HCT116 (cell line): ENCODE measurements around the gene TMEM63A. TPM values are rescaled to one million over a fixed set of nuclear protein-coding genes. Genes with fewer than 3 reads are reported as not detected.

Source experiments
- ATAC-seq: fragments of 200-7000 bp; cut with Tn5 transposase; 2 replicates; pipeline ENCODE4 v1.9.1; 2020; ENCODE audit warnings: mild to moderate bottlenecking, moderate library complexity
- BruUV-seq: library from RNA; stranded (reverse); fragments of 400-500 nt; replicated peaks from 2 replicates; lab custom pipeline; 2021; lab: Mats Ljungman, UMichigan
- CTCF ChIA-PET: fragments of 300-600 bp; sonication (Branson Sonifier 250); formaldehyde crosslinking; loops from one replicate; lab custom pipeline; 2021; ENCODE audit warnings: antibody characterized with exemption; lab: Charles Lee
- POLR2A ChIA-PET: fragments of 300-600, 350-600 bp; sonication (Branson Sonifier 250); formaldehyde crosslinking; loops from one replicate; lab custom pipeline; 2021; ENCODE audit warnings: antibody characterized with exemption; lab: Charles Lee
- RAD21 ChIA-PET, 2 experiments: fragments of 300-600 bp; sonication (Branson Sonifier 250); formaldehyde crosslinking; loops; one replicate each; lab custom pipeline; 2023; ENCODE audit warnings: low total read pairs in 2 of 2; ENCODE audit not compliant: uncharacterized antibody in 2 of 2, unreplicated experiment in 2 of 2, low non-redundant PET in 1 of 2; lab: Charles Lee
- DNase-seq: peaks from one replicate; pipeline ENCODE4 v3.0.0-alpha.2; 2010; ENCODE audit warnings: low read depth, low spot score
- H2AFZ ChIP-seq: fragments of 200-600 bp; shearing (Covaris generic), sonication (generic); 2 replicates; pipeline ENCODE4 v1.6.1; 2017; ENCODE audit warnings: low read depth, mixed run types, mixed read lengths, antibody characterized with exemption, low read length; ENCODE audit not compliant: poor library complexity, severe bottlenecking
- H3K27ac ChIP-seq: 2 replicates; pipeline ENCODE4 v1.5.1; 2012; ENCODE audit warnings: low read depth, low read length
- H3K27me3 ChIP-seq: fragments of 200-600 bp; sonication (generic); 2 replicates; pipeline ENCODE4 v1.6.1; 2016; ENCODE audit warnings: mixed run types, low read length, mixed read lengths; ENCODE audit not compliant: insufficient read depth
- H3K36me3 ChIP-seq, 2 experiments: fragments of 200-500 bp in 1 of 2; fragments of 200-600 bp in 1 of 2; sonication (Bioruptor generic) in 1 of 2; sonication (generic) in 1 of 2; 2 replicates each; pipeline versions ENCODE4 v1.5.1 to v1.6.1; 2014 to 2016; ENCODE audit warnings: low read length in 2 of 2, inconsistent platforms in 1 of 2, mixed read lengths in 1 of 2, mixed run types in 1 of 2; ENCODE audit not compliant: insufficient read depth in 2 of 2, control insufficient read depth in 1 of 2
- H3K4me1 ChIP-seq, 2 experiments: fragments of 200-600 bp in 1 of 2; sonication (generic) in 1 of 2; 2 replicates each; pipeline versions ENCODE4 v1.5.1 to v1.6.1; 2012 to 2017; ENCODE audit warnings: low read length in 2 of 2, inconsistent platforms in 1 of 2, mild to moderate bottlenecking in 1 of 2, mixed read lengths in 1 of 2, mixed run types in 1 of 2, moderate library complexity in 1 of 2; ENCODE audit not compliant: insufficient read depth in 2 of 2, control insufficient read depth in 1 of 2
- H3K4me2 ChIP-seq: fragments of 200-600 bp; sonication (generic); 2 replicates; pipeline ENCODE4 v1.6.1; 2017; ENCODE audit warnings: mixed run types, low read length, mixed read lengths
- H3K4me3 ChIP-seq, 2 experiments: fragments of 200-600 bp in 1 of 2; sonication (generic) in 1 of 2; replicated peaks in 1 of 2; 2 replicates each; pipeline ENCODE4 v1.5.1; 2011 to 2016; ENCODE audit warnings: low read length in 2 of 2, control low read depth in 1 of 2, low read depth in 1 of 2, mild to moderate bottlenecking in 1 of 2, mixed read lengths in 1 of 2, mixed run types in 1 of 2
- H3K79me2 ChIP-seq: fragments of 200-600 bp; sonication (generic); 2 replicates; pipeline ENCODE4 v1.6.1; 2017; ENCODE audit warnings: mild to moderate bottlenecking, mixed run types, low read length, moderate library complexity, mixed read lengths; ENCODE audit not compliant: insufficient read depth
- H3K9ac ChIP-seq: fragments of 200-600 bp; sonication (generic); 2 replicates; pipeline ENCODE4 v1.6.1; 2016; ENCODE audit warnings: low read length, mixed read lengths
- H3K9me2 ChIP-seq: fragments of 200-600 bp; sonication (generic), shearing (Covaris generic); 2 replicates; pipeline ENCODE4 v1.6.1; 2017; ENCODE audit warnings: mixed run types, mild to moderate bottlenecking, moderate library complexity; ENCODE audit not compliant: insufficient read depth
- H3K9me3 ChIP-seq, 2 experiments: fragments of 200-500 bp in 1 of 2; fragments of 200-600 bp in 1 of 2; sonication (Bioruptor generic) in 1 of 2; sonication (generic) in 1 of 2; 2 replicates each; pipeline ENCODE4 v1.6.1; 2014 to 2017; ENCODE audit warnings: low read length in 2 of 2, mixed read lengths in 2 of 2, inconsistent platforms in 1 of 2, low read depth in 1 of 2, mild to moderate bottlenecking in 1 of 2, mixed run types in 1 of 2, moderate library complexity in 1 of 2; ENCODE audit not compliant: control insufficient read depth in 1 of 2, insufficient read depth in 1 of 2
- H4K20me1 ChIP-seq: fragments of 200-600 bp; sonication (generic), shearing (Covaris generic); 2 replicates; pipeline ENCODE4 v1.6.1; 2017; ENCODE audit warnings: mixed run types, mild to moderate bottlenecking, moderate library complexity; ENCODE audit not compliant: insufficient read depth
- CBX3 ChIP-seq: IDR thresholded peaks from 2 replicates; pipeline ENCODE4 v1.6.1; 2012; ENCODE audit warnings: low read depth
- EGR1 ChIP-seq: IDR thresholded peaks from 2 replicates; pipeline ENCODE4 v1.6.1; 2012; ENCODE audit warnings: low read depth
- ELF1 ChIP-seq: IDR thresholded peaks from 2 replicates; pipeline ENCODE4 v1.6.1; 2012; ENCODE audit warnings: low read depth, borderline replicate concordance
- EZH2phosphoT487 ChIP-seq: fragments of 200-600 bp; IDR thresholded peaks from 2 replicates; pipeline ENCODE4 v1.6.1; 2018; ENCODE audit warnings: antibody characterized with exemption, borderline replicate concordance
- JUND ChIP-seq: IDR thresholded peaks from 2 replicates; pipeline ENCODE4 v1.6.1; 2012
- RAD21 ChIP-seq: IDR thresholded peaks from 2 replicates; pipeline ENCODE4 v1.6.1; 2012; ENCODE audit warnings: low read depth, mild to moderate bottlenecking
- SIN3A ChIP-seq: IDR thresholded peaks from 2 replicates; pipeline ENCODE4 v1.6.1; 2012; ENCODE audit warnings: low read depth
- YY1 ChIP-seq: IDR thresholded peaks from 2 replicates; pipeline ENCODE4 v1.6.1; 2011; ENCODE audit warnings: low read length, low read depth, moderate library complexity, mild to moderate bottlenecking; ENCODE audit not compliant: insufficient replicate concordance; ENCODE audit errors: extremely low read depth
- ZFX ChIP-seq: fragments of 450-650 bp; IDR thresholded peaks from 2 replicates; pipeline ENCODE4 v1.6.1; 2017
- intact Hi-C: fragments of 100-400 bp; cut with micrococcal nuclease; formaldehyde crosslinking; loops from 2 replicates; pipeline ENCODE4 v1.10.0; 2022
- total RNA-seq: library from RNA; stranded (reverse); gene quantifications from one replicate; pipeline ENCODE4 v1.2.1, GENCODE V29; 2021; ENCODE audit not compliant: unreplicated experiment
- TF ChIP-seq, protein P1 (sequence below), 3 experiments: fragments of 200-600 bp in 1 of 3; sonication (generic) in 1 of 3; IDR thresholded peaks in 2 of 3; conservative IDR thresholded peaks in 1 of 3; 2 replicates each; pipeline ENCODE4 v1.5.1; 2012 to 2017; ENCODE audit warnings: low read depth in 2 of 3, low read length in 2 of 3, antibody characterized with exemption in 1 of 3, borderline replicate concordance in 1 of 3, control low read depth in 1 of 3, mild to moderate bottlenecking in 1 of 3, mixed read lengths in 1 of 3, mixed run types in 1 of 3, moderate library complexity in 1 of 3; ENCODE audit not compliant: insufficient read depth in 1 of 3
- TF ChIP-seq, protein P2 (sequence below): IDR thresholded peaks from 2 replicates; pipeline ENCODE4 v1.6.1; 2012
- TF ChIP-seq, protein P3 (sequence below): IDR thresholded peaks from 2 replicates; pipeline ENCODE4 v1.6.1; 2011; ENCODE audit warnings: mild to moderate bottlenecking, low read length, moderate library complexity; ENCODE audit not compliant: insufficient replicate concordance; ENCODE audit errors: extremely low read depth

Gene TMEM63A
- total RNA-seq, 1 experiment from 2014 or later = 24.4 TPM

DNA sequence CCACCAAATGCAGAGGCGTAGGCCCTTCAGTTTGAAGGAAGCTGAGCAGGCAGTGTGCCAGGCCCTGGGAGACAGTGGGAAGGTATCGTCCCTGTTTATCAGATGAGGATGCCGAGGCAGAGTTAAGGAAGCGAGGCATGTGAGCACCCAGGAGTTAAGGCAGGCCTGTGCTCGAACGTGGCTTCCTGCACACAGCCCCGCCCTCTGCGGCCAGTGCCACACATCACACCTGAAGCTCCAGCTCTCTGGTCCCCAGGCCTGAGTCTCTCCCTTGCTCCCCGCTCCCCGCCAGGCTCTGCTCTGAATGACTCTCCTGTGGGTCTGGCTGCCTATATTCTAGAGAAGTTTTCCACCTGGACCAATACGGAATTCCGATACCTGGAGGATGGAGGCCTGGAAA is 40.1 kb downstream of the TMEM63A start:
- DNase-seq = no peak
- H3K4me1 ChIP-seq = 0 out of 4 replicates have a peak, but pooled peaks cover 0 to 3% of the 10 kb centered on the region in 2 experiments
- intact Hi-C loops = loop anchor here (10.0 kb wide), 1 partner anchor 287 kb away; no protein-coding TSS in a partner anchor
- ATAC-seq = no peak
- no peak overlapping the region for H3K4me3 ChIP-seq
- RAD21 ChIA-PET = no interaction called here
- H2AFZ ChIP-seq = no peak overlapping the region
- no peak overlapping the region for H3K9ac ChIP-seq
- POLR2A ChIA-PET = no interaction called here
- H3K27ac ChIP-seq = no peak overlapping the region
- no peaks in the 10 kb centered on the region for H3K27me3 ChIP-seq
- H3K36me3 ChIP-seq = peaks cover 0 to 4% of the 10 kb centered on the region in 2 experiments; a peak in 1 of 4 replicates
- BruUV-seq = no TSS peak
- H4K20me1 ChIP-seq = no peaks in the 10 kb centered on the region
- no peak for TF ChIP-seq SIN3A
- TF ChIP-seq, protein P1, sequence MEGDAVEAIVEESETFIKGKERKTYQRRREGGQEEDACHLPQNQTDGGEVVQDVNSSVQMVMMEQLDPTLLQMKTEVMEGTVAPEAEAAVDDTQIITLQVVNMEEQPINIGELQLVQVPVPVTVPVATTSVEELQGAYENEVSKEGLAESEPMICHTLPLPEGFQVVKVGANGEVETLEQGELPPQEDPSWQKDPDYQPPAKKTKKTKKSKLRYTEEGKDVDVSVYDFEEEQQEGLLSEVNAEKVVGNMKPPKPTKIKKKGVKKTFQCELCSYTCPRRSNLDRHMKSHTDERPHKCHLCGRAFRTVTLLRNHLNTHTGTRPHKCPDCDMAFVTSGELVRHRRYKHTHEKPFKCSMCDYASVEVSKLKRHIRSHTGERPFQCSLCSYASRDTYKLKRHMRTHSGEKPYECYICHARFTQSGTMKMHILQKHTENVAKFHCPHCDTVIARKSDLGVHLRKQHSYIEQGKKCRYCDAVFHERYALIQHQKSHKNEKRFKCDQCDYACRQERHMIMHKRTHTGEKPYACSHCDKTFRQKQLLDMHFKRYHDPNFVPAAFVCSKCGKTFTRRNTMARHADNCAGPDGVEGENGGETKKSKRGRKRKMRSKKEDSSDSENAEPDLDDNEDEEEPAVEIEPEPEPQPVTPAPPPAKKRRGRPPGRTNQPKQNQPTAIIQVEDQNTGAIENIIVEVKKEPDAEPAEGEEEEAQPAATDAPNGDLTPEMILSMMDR (IDR thresholded peaks at IDR 0.05 in 2 of 3, conservative IDR thresholded peaks at IDR 0.05 in 1 of 3; ENCODE audit: borderline replicate concordance in 1 of 3, insufficient read depth in 1 of 3, low read depth in 2 of 3, low read length in 2 of 3) = no peak
- H3K9me3 ChIP-seq = no peaks in the 10 kb centered on the region
- no peak overlapping the region for H3K4me2 ChIP-seq
- H3K9me2 ChIP-seq = no peaks in the 10 kb centered on the region
- no peaks in the 10 kb centered on the region for H3K79me2 ChIP-seq
- CTCF ChIA-PET = no interaction called here

DNA sequence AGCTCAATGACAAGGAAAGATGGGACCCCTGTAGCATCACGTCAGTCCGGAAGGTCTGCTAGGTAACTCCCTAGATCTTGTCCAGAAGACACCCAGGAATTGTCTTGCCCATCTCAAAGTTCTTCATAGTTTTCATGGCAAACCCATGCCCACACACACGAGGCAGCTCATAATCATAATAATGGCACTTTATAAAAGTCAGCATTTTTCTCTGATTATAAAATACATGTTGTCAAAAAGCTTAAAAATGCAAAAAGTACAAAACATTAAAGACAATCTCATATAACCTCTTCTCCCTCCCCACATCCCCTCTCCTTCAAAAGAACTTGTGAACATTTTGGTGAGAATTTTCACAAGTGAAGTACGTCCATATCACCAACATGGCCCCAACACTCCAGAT is 41.5 kb downstream of the TMEM63A start:
- Histone ChIP-seq H3K79me2 (no peaks in the 10 kb centered on the region), H3K4me1 (0 out of 4 replicates have a peak, but pooled peaks cover 0 to 3% of the 10 kb centered on the region in 2 experiments), H3K27me3 (no peaks in the 10 kb centered on the region), H3K9me2 (no peaks in the 10 kb centered on the region), H3K27ac (no peak overlapping the region), H3K9ac (no peak overlapping the region), H3K4me2 (no peak overlapping the region), H2AFZ (no peak overlapping the region), H4K20me1 (no peaks in the 10 kb centered on the region), H3K4me3 (no peak overlapping the region), H3K36me3 (peaks cover 0 to 4% of the 10 kb centered on the region in 2 experiments; a peak in 1 of 4 replicates), H3K9me3 (no peaks in the 10 kb centered on the region)
- intact Hi-C loops = loop anchor here (10.0 kb wide), 1 partner anchor 286 kb away; no protein-coding TSS in a partner anchor
- ChIA-PET CTCF (no interaction called here), POLR2A (no interaction called here), RAD21 (no interaction called here)
- TF ChIP-seq ZFX (no peak), SIN3A (no peak), RAD21 (no peak), YY1 (no peak), EGR1 (no peak), ELF1 (no peak), EZH2phosphoT487 (no peak), CBX3 (no peak), JUND (no peak)
- TF ChIP-seq, protein P1 (IDR thresholded peaks at IDR 0.05 in 2 of 3, conservative IDR thresholded peaks at IDR 0.05 in 1 of 3; ENCODE audit: borderline replicate concordance in 1 of 3, insufficient read depth in 1 of 3, low read depth in 2 of 3, low read length in 2 of 3) = no peak
- TF ChIP-seq, protein P2, sequence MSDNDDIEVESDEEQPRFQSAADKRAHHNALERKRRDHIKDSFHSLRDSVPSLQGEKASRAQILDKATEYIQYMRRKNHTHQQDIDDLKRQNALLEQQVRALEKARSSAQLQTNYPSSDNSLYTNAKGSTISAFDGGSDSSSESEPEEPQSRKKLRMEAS = no peak
- TF ChIP-seq, protein P3, sequence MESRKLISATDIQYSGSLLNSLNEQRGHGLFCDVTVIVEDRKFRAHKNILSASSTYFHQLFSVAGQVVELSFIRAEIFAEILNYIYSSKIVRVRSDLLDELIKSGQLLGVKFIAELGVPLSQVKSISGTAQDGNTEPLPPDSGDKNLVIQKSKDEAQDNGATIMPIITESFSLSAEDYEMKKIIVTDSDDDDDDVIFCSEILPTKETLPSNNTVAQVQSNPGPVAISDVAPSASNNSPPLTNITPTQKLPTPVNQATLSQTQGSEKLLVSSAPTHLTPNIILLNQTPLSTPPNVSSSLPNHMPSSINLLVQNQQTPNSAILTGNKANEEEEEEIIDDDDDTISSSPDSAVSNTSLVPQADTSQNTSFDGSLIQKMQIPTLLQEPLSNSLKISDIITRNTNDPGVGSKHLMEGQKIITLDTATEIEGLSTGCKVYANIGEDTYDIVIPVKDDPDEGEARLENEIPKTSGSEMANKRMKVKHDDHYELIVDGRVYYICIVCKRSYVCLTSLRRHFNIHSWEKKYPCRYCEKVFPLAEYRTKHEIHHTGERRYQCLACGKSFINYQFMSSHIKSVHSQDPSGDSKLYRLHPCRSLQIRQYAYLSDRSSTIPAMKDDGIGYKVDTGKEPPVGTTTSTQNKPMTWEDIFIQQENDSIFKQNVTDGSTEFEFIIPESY = no peak
- BruUV-seq = no TSS peak
- ATAC-seq = no peak
- no peak for DNase-seq
